Activated gamma-delta T cell (primary cell): Measurements from ENCODE around the gene LHX1.

Source experiments
- DNase-seq: peaks from one replicate; lab custom pipeline; 2025; lab: John Stamatoyannopoulos, UW
- total RNA-seq, 2 donors: gene quantifications; one replicate each; lab custom pipeline; 2026; lab: John Stamatoyannopoulos, UW

The LHX1 gene
- 0 to 0.09 reads per million in 2 donors for total RNA-seq

DNA sequence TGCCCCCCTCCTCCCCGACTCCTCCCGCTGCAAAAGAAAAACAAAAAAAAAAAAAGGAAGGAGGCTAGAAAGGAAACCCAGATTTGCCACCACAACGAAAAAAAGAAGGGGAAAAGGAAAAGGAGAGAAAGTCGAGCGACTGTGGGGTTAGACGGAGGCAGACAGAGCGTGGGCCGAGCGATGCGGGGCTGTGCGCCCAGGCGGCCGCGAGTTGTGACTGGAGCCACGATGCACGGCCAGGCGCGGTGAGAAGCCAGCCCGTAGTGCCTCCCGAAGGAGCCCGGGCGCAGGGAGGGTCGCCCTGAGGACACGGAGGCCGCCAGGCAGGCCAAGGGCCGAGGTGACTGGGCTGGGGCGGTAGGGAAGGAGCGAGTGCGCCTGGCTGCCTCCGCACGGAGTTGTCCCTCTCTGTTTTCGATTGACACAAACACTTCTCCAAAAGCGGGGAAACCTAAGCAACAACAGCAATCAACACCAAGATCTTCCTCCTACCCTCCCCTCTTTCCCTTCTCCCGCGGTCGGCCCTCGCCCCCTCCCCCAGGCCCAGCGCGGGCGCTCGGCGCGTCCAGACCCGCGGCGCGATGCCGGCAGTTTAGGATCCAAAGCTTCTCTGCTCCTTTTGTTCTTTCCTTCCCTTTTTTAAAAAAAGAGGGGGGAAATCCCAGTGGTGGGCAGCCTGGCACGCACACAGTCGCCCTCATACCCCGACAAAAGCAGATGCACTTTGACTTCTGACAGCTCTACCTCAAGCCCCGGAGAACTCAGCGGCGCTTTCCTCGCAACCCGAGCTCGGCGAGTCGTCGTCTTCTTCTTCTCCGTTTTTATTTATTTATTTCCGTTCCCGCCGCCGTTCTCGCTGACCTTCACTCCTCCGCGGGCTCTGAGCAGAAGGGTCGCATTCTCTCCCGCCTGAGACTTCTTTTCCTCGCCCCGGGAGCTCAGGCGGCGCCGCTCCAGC lies at the start of gene LHX1:
Gene LHX1 (plus strand): TSS at position 475 of the 958 bp plus-strand sequence. CDS start 723 bp downstream, outside the sequence.
- no peak for DNase-seq

DNA sequence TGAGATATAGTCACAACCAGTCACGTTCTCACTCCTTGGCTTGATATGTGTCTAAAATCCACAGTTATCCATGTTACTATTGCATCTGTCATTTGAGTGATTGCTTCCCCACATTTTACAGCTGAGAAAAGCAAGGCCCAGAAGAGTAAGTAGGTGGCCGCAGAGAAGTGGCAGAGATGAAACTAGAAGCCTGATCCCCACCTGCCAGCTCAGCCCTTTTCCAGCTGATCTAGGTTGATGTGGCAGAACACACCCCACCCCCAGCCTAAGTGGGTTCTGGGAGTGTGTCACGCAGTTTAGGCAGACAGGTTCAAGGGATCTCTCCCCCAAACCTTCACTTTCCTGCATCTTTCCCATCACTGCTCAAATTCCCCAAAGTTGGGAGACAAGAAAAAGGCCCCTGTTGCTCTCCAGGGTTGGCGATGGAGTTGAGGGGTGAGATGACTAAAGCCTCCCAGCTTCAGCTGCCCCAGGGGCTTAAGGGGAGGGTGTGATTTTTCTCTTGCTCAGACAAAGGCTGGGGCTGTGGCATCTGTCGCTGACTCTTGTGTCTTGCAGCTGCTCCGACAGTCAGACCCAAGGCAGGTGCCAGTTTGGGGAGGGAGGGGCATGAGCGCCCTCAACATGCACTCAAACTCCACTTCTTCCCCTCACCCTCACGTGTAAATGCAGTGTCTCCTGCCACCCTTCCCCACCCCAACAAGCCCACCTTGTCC lies 48.9 kb upstream of the LHX1 start:
- no peak for DNase-seq

DNA sequence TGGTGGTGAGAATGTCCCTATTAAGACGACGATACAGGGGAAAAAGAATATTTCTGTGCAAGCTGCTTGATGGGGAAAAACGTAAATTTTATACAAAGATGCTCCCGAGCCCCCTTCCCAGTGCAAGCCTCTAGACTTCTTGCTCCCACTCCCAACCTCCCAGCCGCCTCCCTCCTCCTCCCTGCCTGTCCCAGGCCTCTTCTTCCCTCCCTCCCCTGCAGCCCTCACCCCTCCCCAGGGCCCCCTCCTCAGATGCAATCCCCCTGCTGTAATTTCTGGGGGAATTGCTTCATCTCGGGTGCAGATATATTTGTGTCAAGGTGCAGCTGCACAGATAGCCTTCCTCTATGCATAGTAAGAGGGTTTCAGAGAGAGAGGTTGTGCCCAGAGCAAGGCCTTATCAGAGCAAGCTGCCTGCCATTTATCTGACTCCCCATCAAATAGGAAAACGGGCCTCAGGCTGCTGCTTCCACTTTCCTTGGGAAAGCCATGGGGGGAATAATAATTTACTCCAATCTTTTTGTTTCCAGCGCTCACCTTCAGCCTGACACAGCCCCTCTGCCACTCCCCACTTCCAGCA lies 47.4 kb upstream of the LHX1 start:
- no peak for DNase-seq

DNA sequence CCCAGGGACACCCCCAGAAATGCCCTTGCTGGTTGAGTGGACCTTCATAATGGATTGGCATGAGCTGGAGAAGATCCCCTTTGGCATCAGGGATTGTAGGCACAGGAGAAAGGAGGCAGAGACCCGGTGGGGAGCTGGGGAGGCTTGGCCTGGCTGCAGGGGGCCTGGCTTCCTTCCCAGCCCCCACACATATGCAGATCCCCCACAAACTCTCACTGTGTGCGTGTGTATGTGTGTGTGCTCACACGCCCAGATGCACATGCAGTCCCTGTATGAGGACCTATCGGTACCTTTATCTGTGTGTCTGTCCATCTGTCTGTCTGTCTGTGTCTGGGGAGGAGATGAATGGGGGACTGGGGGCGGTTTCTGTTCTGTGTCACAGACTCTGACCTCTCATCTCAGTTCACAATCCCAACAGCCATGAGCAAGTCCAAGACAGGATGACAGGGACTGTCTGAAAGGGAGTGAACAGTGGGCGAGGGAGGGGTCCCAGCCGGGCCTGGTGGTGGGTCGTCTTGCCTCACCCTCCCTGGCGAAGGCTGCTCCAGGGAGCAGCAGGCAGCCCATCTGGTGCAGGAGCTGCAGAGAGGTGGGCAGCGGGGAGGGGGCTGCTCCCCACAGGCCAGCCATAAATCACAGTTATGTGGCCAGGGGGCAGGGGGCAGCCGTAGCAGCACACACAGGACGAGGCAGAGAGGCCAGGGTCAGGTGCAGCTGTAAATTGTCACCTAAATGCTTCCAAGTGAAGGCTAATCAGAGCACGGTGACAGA lies 46.7 kb upstream of the LHX1 start:
- no peak for DNase-seq

DNA sequence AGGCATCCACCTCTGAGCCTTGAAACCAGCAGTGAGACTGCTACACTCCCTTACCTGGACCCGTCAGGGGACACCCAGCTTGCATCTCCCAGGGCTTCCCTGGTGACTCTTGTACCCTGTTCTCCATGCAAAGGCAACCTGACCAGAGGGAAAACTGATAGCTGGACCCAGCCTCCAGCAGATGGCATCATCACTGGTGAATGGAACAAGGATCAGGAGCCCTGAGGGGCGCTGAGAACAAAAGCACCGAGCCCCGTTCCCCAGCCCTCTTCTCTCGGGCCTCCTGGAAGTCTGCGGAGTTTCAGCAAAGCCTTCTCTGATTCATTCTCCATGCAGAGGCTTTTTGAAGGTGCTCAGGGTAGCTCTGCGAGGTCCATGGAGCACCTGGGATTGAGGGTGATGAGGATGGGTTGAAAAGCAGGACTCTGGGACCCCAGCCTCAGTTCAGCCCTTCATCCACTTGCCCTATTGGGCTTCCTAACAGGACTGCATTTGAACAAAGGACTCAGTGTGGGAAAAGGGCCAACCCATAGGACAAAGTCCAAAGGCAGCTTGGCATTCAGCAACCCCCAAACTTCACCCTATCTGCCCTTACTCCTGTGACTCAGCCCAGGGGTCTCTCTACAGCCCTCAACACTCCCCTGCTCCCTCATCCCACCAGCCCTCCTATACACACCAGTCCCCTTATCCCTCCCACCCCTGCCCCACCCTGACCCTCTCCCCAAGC lies 45.0 kb upstream of the LHX1 start:
- DNase-seq = no peak

DNA sequence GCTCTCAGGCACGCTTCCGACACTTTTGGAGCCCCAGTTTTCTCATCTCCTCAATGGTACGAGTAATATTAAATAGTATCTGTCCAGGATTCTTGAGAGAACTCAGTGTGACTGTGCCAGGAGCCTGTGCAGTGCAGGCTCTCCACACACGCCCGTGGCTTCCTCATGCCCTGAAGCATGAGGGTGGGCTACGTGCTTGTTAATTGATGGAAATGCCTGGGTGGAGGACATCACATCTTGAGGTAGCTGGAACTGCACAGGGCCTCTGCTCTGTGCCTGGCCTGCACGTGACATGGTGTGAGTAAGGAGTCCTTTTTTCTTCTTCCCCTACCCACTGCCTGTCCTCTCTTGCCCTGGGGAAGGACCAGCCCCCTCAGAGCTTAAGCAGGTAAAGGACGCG lies 43.1 kb upstream of the LHX1 start:
- no peak for DNase-seq

DNA sequence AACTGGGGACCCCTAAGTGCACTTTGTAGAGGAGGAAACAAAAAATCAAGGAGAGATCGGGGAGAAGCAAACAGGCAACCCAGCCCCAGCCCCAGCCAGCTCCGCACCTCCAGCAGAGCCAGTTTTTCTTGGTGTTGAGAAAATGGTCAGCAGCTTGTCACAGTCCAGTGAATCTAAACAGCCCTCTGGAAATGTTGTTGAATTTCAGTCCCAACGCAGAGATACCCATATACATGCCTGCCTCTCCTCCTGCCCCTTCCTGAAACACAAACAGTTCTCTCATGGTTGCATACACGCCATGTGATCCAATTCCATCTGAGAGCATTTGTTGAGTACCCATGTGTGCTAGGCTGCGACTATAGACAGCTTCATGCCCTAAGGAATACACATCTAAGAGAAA lies 42.4 kb upstream of the LHX1 start:
- no peak for DNase-seq

- no peak for DNase-seq
Measured at GRCh38 chr17:36899250-36900159, 37.8 kb upstream of the LHX1 start.

DNA sequence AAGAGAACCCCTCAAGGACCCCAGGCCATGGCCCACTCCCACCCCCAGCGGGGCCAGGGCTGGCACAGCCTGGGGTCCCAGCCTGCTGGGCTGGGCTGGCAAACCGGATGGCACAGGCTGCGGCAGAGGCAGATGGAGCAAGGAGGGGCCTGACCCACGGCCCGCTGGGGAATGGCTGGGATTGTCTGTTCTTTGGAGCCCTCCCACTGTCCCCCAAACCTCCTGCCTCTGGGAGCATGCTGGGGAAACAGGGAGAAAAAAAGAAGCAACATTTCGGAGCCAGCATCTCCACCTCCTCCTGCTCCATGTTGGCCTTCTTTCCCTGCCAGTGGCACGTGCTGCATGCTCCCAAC lies 37.1 kb upstream of the LHX1 start:
- no peak for DNase-seq

GRCh38 chr17:36901506-36901905 lies 35.8 kb upstream of the LHX1 start:
- no peak for DNase-seq

DNA sequence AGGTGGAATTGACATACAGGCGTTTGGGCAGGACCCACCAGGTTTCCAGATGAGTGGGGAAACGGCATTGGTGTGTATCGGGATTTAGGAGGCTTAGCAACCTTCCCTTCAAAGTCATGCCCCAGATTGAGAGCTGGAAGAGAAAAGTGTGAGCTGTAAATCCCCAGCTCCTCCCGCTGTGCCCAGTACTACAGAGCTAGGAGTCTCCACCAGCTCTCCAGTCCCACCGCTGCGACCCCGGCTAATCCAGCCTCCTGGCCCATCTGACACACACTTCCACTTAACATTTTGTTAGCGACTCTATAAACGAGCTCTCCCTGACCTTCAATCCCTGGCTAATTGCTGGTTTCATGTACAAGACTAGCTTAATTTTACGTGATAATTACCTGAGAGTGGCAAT lies 29.9 kb upstream of the LHX1 start:
- no peak for DNase-seq

DNA sequence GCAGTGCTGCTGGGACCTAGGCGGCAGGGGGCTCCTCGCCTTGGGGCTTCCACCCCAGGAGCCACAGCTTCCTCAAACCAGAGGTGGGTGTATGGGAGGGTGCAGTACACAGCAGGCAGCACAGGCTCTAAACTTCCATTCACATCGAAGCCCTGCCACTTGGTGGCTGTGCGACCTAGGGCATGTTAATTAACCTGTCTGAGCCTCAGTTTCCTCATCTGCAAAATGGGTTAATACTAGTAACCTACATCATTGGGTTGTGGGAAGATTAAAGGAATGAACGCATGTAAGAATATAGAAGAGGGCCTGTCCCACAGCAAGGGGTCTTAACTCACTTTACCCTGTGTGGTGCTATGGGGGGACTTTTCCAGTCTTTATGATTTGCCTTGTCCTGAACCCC lies 26.8 kb upstream of the LHX1 start:
- DNase-seq = no peak

GRCh38 chr17:36911001-36911400 lies 26.3 kb upstream of the LHX1 start:
- DNase-seq = no peak

DNA sequence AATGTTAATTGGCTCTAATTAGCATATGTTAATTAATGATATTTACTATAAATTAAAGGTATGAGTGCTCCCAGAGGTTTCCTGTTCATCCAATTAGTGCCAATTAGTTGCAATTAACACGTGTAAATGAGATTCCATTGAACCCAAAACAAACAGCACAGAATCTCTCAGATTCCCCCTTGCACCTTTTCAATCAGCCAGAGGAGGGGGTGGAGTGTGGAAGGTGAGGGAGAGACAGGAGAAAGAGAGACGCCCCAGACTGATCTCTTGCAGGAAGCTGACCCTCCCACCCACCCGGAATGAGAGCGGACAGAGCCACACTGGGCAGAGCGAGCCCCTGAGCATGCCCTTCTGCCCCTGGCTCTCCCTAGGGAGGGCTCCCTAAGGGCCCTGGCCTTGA lies 24.1 kb upstream of the LHX1 start:
- DNase-seq = no peak

DNA sequence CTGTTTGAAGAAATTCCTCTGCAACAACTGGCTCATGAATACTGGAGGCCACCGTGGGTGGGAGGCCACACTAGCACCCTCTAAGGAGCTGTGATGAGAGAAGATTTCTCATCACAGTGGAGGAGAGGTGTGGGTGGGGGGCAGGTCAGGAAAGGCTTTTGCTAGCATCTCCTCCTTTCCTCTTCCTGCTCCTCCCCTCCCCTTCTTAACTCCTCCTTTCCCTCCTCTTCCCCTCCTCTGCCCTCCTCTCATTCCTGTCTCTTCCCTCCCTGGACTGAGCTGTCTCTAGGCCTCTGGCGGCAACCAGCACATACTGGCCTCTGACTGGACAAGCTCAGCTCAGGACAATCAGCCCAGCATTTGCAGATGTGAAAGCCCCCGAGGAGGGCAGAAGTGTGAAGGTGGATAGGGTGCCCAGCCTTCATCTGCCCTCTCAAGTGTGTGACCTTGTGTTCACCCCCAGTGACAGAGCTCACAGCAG lies 19.0 kb upstream of the LHX1 start:
- DNase-seq = no peak

- no peak for DNase-seq
Measured at GRCh38 chr17:36919407-36919968, 17.8 kb upstream of the LHX1 start.

- DNase-seq = no peak
Measured at GRCh38 chr17:36920032-36921005, 17.0 kb upstream of the LHX1 start.

DNA sequence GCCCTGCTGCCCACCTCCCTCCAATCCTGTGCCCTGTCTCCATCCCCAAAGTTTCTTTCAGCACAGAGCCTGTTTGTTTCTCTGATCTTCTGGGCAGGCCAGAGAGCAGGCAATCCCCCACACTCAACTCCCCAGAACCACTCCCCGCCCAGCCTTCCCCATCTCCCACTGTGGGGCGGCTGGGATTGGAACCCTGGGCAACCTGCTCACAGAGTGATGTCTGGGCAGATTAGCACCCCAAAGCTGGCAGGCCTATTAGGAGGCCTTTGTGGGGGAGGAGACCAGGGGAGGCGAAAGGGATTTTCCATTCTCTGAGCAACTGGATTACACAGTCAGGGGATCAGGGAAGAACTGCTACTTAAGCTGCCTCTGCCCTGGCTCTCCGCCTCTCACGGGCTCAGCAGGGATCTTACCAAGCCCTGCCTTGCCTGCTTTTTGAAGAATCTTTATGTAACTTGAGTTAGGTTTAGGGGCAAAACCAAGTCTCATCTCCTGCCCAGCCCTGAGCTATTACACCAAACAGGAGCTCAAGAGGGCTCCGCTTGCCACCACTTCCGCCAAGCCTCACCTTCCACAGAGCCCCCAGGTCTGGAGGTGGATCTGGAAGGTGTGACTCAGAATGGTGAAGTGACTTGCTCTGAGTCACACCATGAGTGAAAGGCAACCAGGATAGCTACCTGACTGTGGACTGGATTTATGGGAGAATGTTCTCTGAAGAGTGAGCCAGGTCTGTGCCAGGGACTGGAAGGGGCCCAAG lies 16.0 kb upstream of the LHX1 start:
- no peak for DNase-seq
